HepG2 (cell line): ENCODE results near the gene LRRC8C. TPM values are rescaled to one million over a fixed set of nuclear protein-coding genes. Genes with fewer than 3 reads are reported as not detected.

Source experiments
- CBX5 ChIP-seq: sonication (generic); formaldehyde crosslinking; IDR thresholded peaks from 2 replicates; pipeline ENCODE4 v1.4.0; 2020; ENCODE audit warnings: missing genetic modification reagents, borderline replicate concordance
- CHD2 ChIP-seq: IDR thresholded peaks from 2 replicates; pipeline ENCODE4 v1.6.1; 2011; ENCODE audit warnings: low read depth, low read length, improper control_type of control experiment
- CHD4 ChIP-seq: fragments of 200-600 bp; sonication (generic); IDR thresholded peaks from 2 replicates; pipeline ENCODE4 v1.7.0; 2017; ENCODE audit warnings: mild to moderate bottlenecking, low read length, borderline replicate concordance
- CREB1 ChIP-seq, 2 experiments: fragments of 450-650 bp in 1 of 2; IDR thresholded peaks; 2 replicates each; pipeline ENCODE4 v1.6.1; 2016 to 2017; ENCODE audit warnings: control low read depth in 1 of 2, mild to moderate bottlenecking in 1 of 2, missing compliant biosample characterization in 1 of 2, missing genetic modification characterization in 1 of 2
- CSRNP1 ChIP-seq: sonication (generic); formaldehyde crosslinking; IDR thresholded peaks from 2 replicates; pipeline ENCODE4 v1.8.1; 2023; ENCODE audit warnings: mild to moderate bottlenecking, missing genetic modification reagents
- DR1 ChIP-seq: sonication (generic); formaldehyde crosslinking; IDR thresholded peaks from 2 replicates; pipeline ENCODE4 v1.8.0; 2021; ENCODE audit warnings: mild to moderate bottlenecking, missing genetic modification reagents, inconsistent platforms
- GABPB1 ChIP-seq: IDR thresholded peaks from 2 replicates; pipeline ENCODE4 v1.6.1; 2016; ENCODE audit warnings: mild to moderate bottlenecking, missing genetic modification reagents, moderate library complexity, missing compliant biosample characterization
- HIC2 ChIP-seq: sonication (generic); formaldehyde crosslinking; IDR thresholded peaks from 2 replicates; pipeline ENCODE4 v1.9.0; 2022; ENCODE audit warnings: low read depth, missing genetic modification reagents
- KDM5B ChIP-seq: sonication (generic); formaldehyde crosslinking; IDR thresholded peaks from 2 replicates; pipeline ENCODE4 v1.4.0; 2020; ENCODE audit warnings: missing genetic modification reagents, mild to moderate bottlenecking, borderline replicate concordance
- NCOA2 ChIP-seq: sonication (generic); formaldehyde crosslinking; IDR thresholded peaks from 2 replicates; pipeline ENCODE4 v1.8.0; 2022; ENCODE audit warnings: inconsistent platforms
- SAP130 ChIP-seq: IDR thresholded peaks from 2 replicates; pipeline ENCODE4 v1.6.1; 2016; ENCODE audit warnings: low read depth
- TAF15 ChIP-seq: fragments of 200-400 bp; formaldehyde crosslinking; IDR thresholded peaks from one replicate; pipeline ENCODE4 v1.6.1; 2018; ENCODE audit warnings: mild to moderate bottlenecking, low read depth, low read length; ENCODE audit not compliant: poor library complexity, severe bottlenecking
- ZNF331 ChIP-seq: sonication (generic); formaldehyde crosslinking; IDR thresholded peaks from 2 replicates; pipeline ENCODE4 v1.4.0; 2020; ENCODE audit warnings: missing genetic modification reagents
- ZNF33A ChIP-seq: sonication (generic); formaldehyde crosslinking; IDR thresholded peaks from 2 replicates; pipeline ENCODE4 v1.5.1; 2020; ENCODE audit warnings: missing genetic modification reagents, mild to moderate bottlenecking, moderate library complexity, borderline replicate concordance
- ZNF670 ChIP-seq: sonication (generic); formaldehyde crosslinking; IDR thresholded peaks from 2 replicates; pipeline ENCODE4 v1.8.0; 2022; ENCODE audit warnings: mild to moderate bottlenecking, missing genetic modification reagents, borderline replicate concordance
- ZNF83 ChIP-seq: sonication (generic); formaldehyde crosslinking; IDR thresholded peaks from 2 replicates; pipeline ENCODE4 v1.4.0; 2020; ENCODE audit warnings: missing genetic modification reagents, mild to moderate bottlenecking, borderline replicate concordance
- ZNF883 ChIP-seq: sonication (generic); formaldehyde crosslinking; IDR thresholded peaks from 2 replicates; pipeline ENCODE4 v1.5.1; 2020; ENCODE audit warnings: mild to moderate bottlenecking, missing genetic modification reagents; ENCODE audit errors: not compliant biosample characterization
- ZSCAN29 ChIP-seq: sonication (generic); formaldehyde crosslinking; conservative IDR thresholded peaks from 2 replicates; pipeline ENCODE4 v1.4.0; 2020; ENCODE audit warnings: mild to moderate bottlenecking, missing genetic modification reagents
- polyA plus RNA-seq, 8 experiments: library from polyadenylated mRNA; depleted of rRNA in 3 of 8; stranded (reverse) in 7 of 8; unstranded in 1 of 8; fragments of >200 nt; fragmentation: Illumina TruSeq in 4 of 8; extraction: Trizol in 4 of 8; gene quantifications; 2 replicates each; pipeline versions ENCODE4 v1.2.1 to v1.2.3, GENCODE V29; 2011 to 2016; ENCODE audit warnings: low read depth in 4 of 8, missing spikeins in 1 of 8, mixed read lengths in 1 of 8; ENCODE audit not compliant: insufficient read depth in 1 of 8
- total RNA-seq, 5 experiments: library from RNA; depleted of rRNA; stranded (reverse); fragments of >200 nt; fragmentation: Illumina TruSeq; extraction: Trizol; gene quantifications; 2 replicates each; pipeline ENCODE4 v1.2.3, GENCODE V29; 2016; ENCODE audit warnings: low read depth in 1 of 5
- TF ChIP-seq, protein P1 (sequence below): IDR thresholded peaks from 2 replicates; pipeline ENCODE4 v1.6.1; 2016; ENCODE audit warnings: low read depth, control low read depth
- TF ChIP-seq, protein P2 (sequence below): IDR thresholded peaks from 2 replicates; pipeline ENCODE4 v1.6.1; 2012; ENCODE audit warnings: low read length, improper control_type of control experiment

Gene LRRC8C
- total and polyA plus RNA-seq, 2 of the 13 experiments (the other 11 are each of a cell fraction or from before 2014, with no cell fraction given): 0.22 to 0.32 TPM

DNA sequence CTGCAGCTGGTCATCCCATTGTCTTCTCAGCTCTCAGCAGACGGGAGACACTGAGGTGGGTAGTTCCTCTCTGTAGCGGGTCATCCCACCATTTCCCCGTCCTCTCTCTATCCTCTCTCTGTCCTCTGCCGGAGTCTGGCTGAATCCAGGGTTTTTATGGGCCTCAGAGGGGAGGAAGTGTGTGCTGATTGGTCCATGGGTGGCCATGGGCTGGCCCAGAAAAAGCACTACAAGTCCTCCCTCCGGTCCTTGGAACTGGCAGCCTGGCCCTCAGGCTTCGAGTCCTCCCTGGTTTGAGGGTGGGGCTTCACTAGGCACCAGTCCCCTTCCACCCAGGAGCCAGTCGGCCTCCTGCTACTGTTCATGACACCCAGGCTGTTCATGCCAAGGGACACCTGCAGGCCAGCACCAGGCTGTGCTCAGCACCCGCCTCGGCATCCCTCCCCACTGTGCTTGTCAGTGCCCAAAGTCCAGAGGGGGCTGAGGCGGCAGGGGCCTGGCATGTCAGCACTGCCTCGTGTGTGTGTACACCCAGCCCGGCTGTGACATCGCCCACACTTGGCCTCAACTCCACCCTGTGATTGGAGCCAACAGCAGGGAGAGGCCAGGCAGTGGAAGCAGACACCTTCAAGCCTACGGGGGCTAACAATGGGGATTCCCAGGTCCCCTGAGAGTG lies 23.0 kb upstream of the LRRC8C start (continued):
- TF ChIP-seq GABPB1 (CRISPR knock-in tag) (peak; percentile 62), ZNF331 (peak; percentile 99), NCOA2 (CRISPR knock-in tag) (no peak), DR1 (CRISPR knock-in tag) (no peak; the same call in 1 of the 2 replicates), ZSCAN29 (CRISPR knock-in tag) (no peak), ZNF33A (no peak), HIC2 (peak; percentile 79; the same call in 1 of the 2 replicates), CSRNP1 (CRISPR knock-in tag) (no peak), KDM5B (no peak), CHD2 (no peak), TAF15 (no peak), ZNF83 (CRISPR knock-in tag) (no peak), CREB1 (IDR thresholded peaks at IDR 0.05) (no peak), CREB1 (CRISPR knock-in tag; IDR thresholded peaks at IDR 0.05) (no peak), ZNF883 (no peak), CBX5 (CRISPR knock-in tag) (0 out of 2 replicates have a peak, but pooled peaks have one; percentile 45), SAP130 (peak; percentile 35; the same call in 1 of the 2 replicates), ZNF670 (CRISPR knock-in tag) (no peak), CHD4 (no peak)
- TF ChIP-seq, protein P1, sequence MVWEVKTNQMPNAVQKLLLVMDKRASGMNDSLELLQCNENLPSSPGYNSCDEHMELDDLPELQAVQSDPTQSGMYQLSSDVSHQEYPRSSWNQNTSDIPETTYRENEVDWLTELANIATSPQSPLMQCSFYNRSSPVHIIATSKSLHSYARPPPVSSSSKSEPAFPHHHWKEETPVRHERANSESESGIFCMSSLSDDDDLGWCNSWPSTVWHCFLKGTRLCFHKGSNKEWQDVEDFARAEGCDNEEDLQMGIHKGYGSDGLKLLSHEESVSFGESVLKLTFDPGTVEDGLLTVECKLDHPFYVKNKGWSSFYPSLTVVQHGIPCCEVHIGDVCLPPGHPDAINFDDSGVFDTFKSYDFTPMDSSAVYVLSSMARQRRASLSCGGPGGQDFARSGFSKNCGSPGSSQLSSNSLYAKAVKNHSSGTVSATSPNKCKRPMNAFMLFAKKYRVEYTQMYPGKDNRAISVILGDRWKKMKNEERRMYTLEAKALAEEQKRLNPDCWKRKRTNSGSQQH: no peak
- TF ChIP-seq, protein P2, sequence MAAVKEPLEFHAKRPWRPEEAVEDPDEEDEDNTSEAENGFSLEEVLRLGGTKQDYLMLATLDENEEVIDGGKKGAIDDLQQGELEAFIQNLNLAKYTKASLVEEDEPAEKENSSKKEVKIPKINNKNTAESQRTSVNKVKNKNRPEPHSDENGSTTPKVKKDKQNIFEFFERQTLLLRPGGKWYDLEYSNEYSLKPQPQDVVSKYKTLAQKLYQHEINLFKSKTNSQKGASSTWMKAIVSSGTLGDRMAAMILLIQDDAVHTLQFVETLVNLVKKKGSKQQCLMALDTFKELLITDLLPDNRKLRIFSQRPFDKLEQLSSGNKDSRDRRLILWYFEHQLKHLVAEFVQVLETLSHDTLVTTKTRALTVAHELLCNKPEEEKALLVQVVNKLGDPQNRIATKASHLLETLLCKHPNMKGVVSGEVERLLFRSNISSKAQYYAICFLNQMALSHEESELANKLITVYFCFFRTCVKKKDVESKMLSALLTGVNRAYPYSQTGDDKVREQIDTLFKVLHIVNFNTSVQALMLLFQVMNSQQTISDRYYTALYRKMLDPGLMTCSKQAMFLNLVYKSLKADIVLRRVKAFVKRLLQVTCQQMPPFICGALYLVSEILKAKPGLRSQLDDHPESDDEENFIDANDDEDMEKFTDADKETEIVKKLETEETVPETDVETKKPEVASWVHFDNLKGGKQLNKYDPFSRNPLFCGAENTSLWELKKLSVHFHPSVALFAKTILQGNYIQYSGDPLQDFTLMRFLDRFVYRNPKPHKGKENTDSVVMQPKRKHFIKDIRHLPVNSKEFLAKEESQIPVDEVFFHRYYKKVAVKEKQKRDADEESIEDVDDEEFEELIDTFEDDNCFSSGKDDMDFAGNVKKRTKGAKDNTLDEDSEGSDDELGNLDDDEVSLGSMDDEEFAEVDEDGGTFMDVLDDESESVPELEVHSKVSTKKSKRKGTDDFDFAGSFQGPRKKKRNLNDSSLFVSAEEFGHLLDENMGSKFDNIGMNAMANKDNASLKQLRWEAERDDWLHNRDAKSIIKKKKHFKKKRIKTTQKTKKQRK: no peak
